Esophagus muscularis mucosa (tissue), 4 donors: Measurements from ENCODE around the gene PTPRE. TPM values are rescaled to one million over a fixed set of nuclear protein-coding genes. Genes with fewer than 3 reads are reported as not detected.

Source experiments
- DNase-seq: peaks from one replicate; pipeline ENCODE4 v3.0.0-alpha.2; 2017; ENCODE audit errors: extremely low spot score
- H3K27ac ChIP-seq, 4 donors: fragments of 200-600 bp; sonication (generic); replicated peaks in 1 of 4; 1 replicate in 3 of 4; 2 replicates in 1 of 4; pipeline ENCODE4 v1.5.1; 2016 to 2019; ENCODE audit warnings: mild to moderate bottlenecking in 1 of 4
- H3K27me3 ChIP-seq, 4 donors: fragments of 200-600 bp; sonication (generic); one replicate each; pipeline versions ENCODE4 v1.5.1 to v1.6.0; 2016 to 2019
- H3K36me3 ChIP-seq, 4 donors: fragments of 200-600 bp; sonication (generic); one replicate each; pipeline ENCODE4 v1.5.1; 2016 to 2019
- H3K4me1 ChIP-seq, 4 donors: fragments of 200-600 bp; sonication (generic); one replicate each; pipeline ENCODE4 v1.5.1; 2016 to 2019
- H3K4me3 ChIP-seq, 4 donors: fragments of 200-600 bp; sonication (generic); 1 replicate in 2 of 4; 2 replicates in 2 of 4; pipeline ENCODE4 v1.5.1; 2016 to 2019; ENCODE audit warnings: mild to moderate bottlenecking in 4 of 4, moderate library complexity in 1 of 4
- H3K9me3 ChIP-seq, 4 donors: fragments of 200-600 bp; sonication (generic); 1 replicate in 3 of 4; 2 replicates in 1 of 4; pipeline ENCODE4 v1.5.1; 2016 to 2019
- CTCF ChIP-seq, 3 experiments: fragments of 200-600 bp in 2 of 3; fragments of 450-650 bp in 1 of 3; sonication (generic) in 2 of 3; IDR thresholded peaks; one replicate each; pipeline ENCODE4 v1.5.1; 2017 to 2019; ENCODE audit warnings: antibody characterized with exemption in 3 of 3, mild to moderate bottlenecking in 2 of 3, moderate library complexity in 1 of 3
- EP300 ChIP-seq: sonication (generic); formaldehyde crosslinking; IDR thresholded peaks from one replicate; pipeline ENCODE4 v1.6.1; 2017; ENCODE audit warnings: antibody characterized with exemption
- POLR2A ChIP-seq: fragments of 450-650 bp; IDR thresholded peaks from one replicate; pipeline ENCODE4 v1.6.1; 2017; ENCODE audit warnings: antibody characterized with exemption, moderate library complexity, mild to moderate bottlenecking, low read depth
- POLR2AphosphoS5 ChIP-seq, 2 donors: sonication (generic); formaldehyde crosslinking; IDR thresholded peaks; one replicate each; pipeline ENCODE4 v1.6.1; 2017; ENCODE audit warnings: antibody characterized with exemption in 2 of 2
- WGBS: methylation state at CpG from one replicate; pipeline ENCODE4 v1.1.5; 2018; 5-methylcytosine and 5-hydroxymethylcytosine counted together
- intact Hi-C: fragments of 100-400 bp; cut with DNase I; formaldehyde crosslinking; loops from one replicate; pipeline ENCODE4 v1.15.1; 2023
- total RNA-seq, 4 donors: library from RNA; depleted of rRNA; stranded (reverse); fragments of >200 nt; gene quantifications; one replicate each; pipeline versions ENCODE4 v1.1.0 to v1.2.1, GENCODE V29; 2016

PTPRE gene
- total RNA-seq, 4 donors from 2014 or later: 8.7 to 22.4 (median 13.3) TPM

- no peak for DNase-seq
- intact Hi-C loops: no loop called here
Observed at GRCh38 chr10:128007971-128008370, 101.1 kb downstream of the PTPRE start.

GRCh38 chr10:128008521-128009250, 101.8 kb downstream of the PTPRE start:
- H3K27ac ChIP-seq: peak overlapping the region in 1 of 4 donors; percentile 0
- 81% methylated on average over 7 of the region's 8 CpGs for WGBS

More at GRCh38 chr10:128007971-128008370, 101.1 kb downstream of the PTPRE start:
- Histone ChIP-seq H3K36me3 (no peaks in the 10 kb centered on the region), H3K9me3 (no peaks in the 10 kb centered on the region), H3K27me3 (peaks cover 0 to 18% (median 0%) of the 10 kb centered on the region in 4 donors), H3K4me1 (peaks cover 9 to 30% (median 18%) of the 10 kb centered on the region in 4 donors), H3K4me3 (no peak overlapping the region), H3K27ac (no peak overlapping the region)
- no peak for TF ChIP-seq POLR2AphosphoS5 (IDR thresholded peaks at IDR 0.05)
- TF ChIP-seq CTCF (IDR thresholded peaks at IDR 0.05): no peak
- TF ChIP-seq EP300: no peak
- no peak for TF ChIP-seq POLR2A
- 72% methylated on average over 5 of the region's 7 CpGs for WGBS

GRCh38 chr10:128009372-128010126, 102.6 kb downstream of the PTPRE start:
- H3K4me1 ChIP-seq: peaks cover 9 to 30% (median 16%) of the 10 kb centered on the region in 4 donors
- no peaks in the 10 kb centered on the region for H3K36me3 ChIP-seq
- intact Hi-C loops: loop anchor here (2.0 kb wide), 1 partner anchor 103 kb away; the partner anchor contains the start of gene PTPRE
- no peak overlapping the region for H3K4me3 ChIP-seq
- no peak for DNase-seq
- H3K27ac ChIP-seq: peak overlapping the region in 2 of 4 donors; percentile 35 to 50
- H3K27me3 ChIP-seq: peaks cover 0 to 21% (median 0%) of the 10 kb centered on the region in 4 donors
- WGBS: 74% methylated on average over 13 of the region's 14 CpGs
- TF ChIP-seq EP300: no peak
- no peak for TF ChIP-seq POLR2A
- no peak for TF ChIP-seq POLR2AphosphoS5 (IDR thresholded peaks at IDR 0.05)
- TF ChIP-seq CTCF (IDR thresholded peaks at IDR 0.05): no peak
- no peaks in the 10 kb centered on the region for H3K9me3 ChIP-seq

More at GRCh38 chr10:128008521-128009250, 101.8 kb downstream of the PTPRE start:
- no peaks in the 10 kb centered on the region for H3K36me3 ChIP-seq
- TF ChIP-seq EP300 (no peak), POLR2A (no peak), POLR2AphosphoS5 (IDR thresholded peaks at IDR 0.05) (no peak), CTCF (IDR thresholded peaks at IDR 0.05) (no peak)
- no peak for DNase-seq
- intact Hi-C loops: no loop called here
- no peak overlapping the region for H3K4me3 ChIP-seq
- H3K9me3 ChIP-seq: no peaks in the 10 kb centered on the region
- peaks cover 9 to 30% (median 17%) of the 10 kb centered on the region in 4 donors for H3K4me1 ChIP-seq
- peaks cover 0 to 21% (median 0%) of the 10 kb centered on the region in 4 donors for H3K27me3 ChIP-seq

GRCh38 chr10:128011059-128011979, 104.4 kb downstream of the PTPRE start:
- intact Hi-C loops: loop anchor here (2.0 kb wide), 1 partner anchor 105 kb away; the partner anchor contains the start of gene PTPRE
- peak overlapping the region in 1 of 4 donors; percentile 21 for H3K4me3 ChIP-seq
- peak in 1 of 2 donors; percentile 58 for TF ChIP-seq POLR2AphosphoS5 (IDR thresholded peaks at IDR 0.05)
- TF ChIP-seq EP300: no peak
- TF ChIP-seq CTCF (IDR thresholded peaks at IDR 0.05): peak; percentile 93 to 99 (median 97)
- no peaks in the 10 kb centered on the region for H3K9me3 ChIP-seq
- WGBS: 35% methylated on average over 12 of the region's 27 CpGs
- H3K27ac ChIP-seq: no peak overlapping the region
- H3K27me3 ChIP-seq: peaks cover 0 to 21% (median 0%) of the 10 kb centered on the region in 4 donors
- peaks cover 9 to 25% (median 16%) of the 10 kb centered on the region in 4 donors for H3K4me1 ChIP-seq
- peak; percentile 95 for DNase-seq
- H3K36me3 ChIP-seq: no peaks in the 10 kb centered on the region
